Measurements from ENCODE around the gene WWOX.
A peak's percentile ranks its signal among the peaks of the same experiment; 100 is the strongest.

Gene WWOX

DNA sequence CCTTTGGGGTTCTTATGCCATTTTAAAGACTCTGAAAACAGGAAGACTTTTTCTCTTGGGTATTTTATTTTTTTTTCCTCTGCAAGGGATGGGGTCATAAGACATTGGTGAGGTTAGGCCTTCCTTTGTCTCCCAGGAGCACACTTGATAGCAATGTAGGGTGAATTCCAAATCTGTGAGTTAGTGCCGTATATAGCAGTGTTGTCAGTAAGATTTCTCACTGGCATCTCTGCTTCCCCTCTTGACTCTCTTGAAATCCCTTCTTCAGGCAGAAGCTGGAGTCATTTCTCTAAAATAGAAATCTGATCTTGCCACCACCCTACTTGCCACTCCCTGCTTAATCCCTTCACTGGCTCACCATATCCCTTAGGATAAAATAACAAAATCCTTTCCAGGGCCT lies 529.7 kb downstream of the WWOX start:
- DNase-seq: peak; percentile 27

DNA sequence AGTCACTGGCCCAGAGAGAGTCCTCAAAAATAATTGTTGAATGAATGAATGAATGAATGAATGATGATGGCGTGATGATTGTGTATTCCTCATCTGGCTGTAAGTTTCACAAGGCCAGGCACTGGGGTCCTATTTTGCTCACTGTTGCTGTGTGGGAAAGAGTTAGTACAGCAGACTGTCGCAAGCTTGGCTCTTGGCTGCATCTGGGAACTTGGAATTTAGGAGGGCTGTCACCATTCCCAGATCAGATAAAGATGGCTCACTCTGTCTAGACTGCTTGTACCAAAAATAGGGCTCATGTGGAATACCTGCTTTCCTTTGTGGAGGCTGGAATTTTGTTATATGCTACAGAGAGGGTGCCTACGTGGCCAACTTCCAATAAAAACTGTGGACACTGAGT lies 530.6 kb downstream of the WWOX start:
- no peak for DNase-seq

DNA sequence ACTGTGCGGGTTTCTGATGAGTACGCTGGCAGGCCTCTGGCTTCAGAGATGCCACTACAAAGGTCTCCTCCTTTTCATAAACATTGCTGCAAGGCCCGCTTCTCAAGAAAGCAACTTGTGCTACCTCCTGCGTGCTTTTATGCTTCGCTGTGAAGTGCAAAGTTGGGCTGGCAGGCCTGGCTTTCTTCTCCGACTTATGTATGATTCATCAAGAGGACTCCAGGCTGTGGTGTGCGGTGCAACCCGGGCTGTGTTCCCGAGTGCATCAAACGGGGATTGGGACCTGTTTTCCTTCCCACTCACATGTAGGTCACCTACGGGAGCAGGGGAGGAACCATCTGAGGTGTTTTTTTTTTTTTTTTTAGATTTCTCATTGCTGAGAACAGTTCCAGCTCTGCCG lies 534.1 kb downstream of the WWOX start:
- DNase-seq: no peak

DNA sequence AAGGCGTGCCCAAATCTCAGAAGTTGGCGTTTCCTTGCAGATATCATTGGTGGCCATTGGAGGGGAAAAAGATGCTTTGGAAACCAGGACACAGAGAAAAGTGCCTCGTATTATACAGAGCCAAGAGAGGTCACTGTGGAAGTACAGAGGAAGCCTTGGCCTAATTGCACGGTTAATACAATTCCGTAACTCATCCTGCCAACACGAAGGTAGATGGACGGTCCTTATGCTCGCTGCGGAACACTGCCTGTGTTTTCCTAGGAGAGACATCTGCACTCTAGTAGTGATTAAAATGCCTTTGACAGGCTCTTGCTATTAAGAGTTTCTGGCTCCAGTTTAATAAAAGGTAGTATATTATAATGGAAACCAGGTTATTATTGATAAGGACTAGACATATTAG lies 536.4 kb downstream of the WWOX start:
- no peak for DNase-seq

DNA sequence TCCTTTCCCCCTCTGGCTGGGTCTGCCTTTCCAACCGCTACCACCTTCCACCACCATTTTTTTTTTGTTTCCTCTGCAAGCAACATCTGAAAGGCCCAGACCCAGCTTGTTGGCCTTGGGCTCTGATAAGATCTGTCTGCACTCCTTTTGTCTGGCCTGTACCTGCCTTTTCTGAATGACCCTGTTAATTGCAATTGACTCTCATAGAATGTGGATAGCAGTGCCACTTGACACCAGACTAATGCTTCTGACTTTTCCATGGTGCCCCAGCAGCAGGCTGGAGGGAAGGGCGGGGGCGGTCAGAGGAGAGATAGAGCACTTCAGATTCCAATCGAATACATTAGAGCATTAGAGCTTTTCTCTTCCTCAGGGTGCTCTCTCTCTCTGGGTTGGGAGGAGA lies 538.9 kb downstream of the WWOX start:
- no peak for DNase-seq

DNA sequence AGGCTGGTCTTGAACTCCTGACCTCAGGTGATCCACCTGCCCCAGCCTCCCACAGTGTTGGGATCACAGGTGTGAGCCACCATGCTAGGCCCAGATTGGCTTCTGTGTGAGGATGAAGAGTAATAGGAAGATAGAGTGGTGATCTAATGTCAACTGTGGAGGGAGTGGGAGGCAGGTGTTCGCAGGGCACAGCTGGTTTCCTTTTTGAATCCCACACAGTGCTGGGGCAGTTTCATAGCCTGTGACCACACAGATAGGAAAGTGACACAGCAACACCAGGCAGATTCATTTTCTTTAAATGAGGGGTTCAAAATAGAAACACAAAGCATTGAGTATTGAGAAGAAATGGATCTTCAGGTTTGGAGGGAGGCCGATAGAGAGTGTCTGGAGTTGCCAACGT lies 540.3 kb downstream of the WWOX start:
- DNase-seq: no peak

DNA sequence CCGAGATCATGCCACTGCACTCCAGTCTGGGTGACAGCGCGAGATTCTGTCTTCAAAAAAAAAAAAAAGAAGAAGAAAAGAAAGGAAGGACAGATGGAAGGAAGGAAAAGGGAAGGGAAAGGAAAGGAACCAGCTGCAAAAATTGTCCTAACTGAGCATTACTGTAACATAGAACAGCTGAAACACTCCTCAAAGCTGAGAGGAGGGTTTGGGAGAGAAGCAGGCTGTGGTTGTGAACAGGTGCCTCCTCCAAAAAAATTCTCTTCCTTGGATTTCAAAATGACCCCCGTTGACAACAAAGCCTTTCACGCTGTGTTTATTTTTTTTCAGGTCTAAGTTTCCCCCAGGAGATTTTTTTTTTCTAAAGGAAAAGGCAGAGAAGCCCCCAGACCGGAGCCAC lies 541.4 kb downstream of the WWOX start:
- DNase-seq: no peak

DNA sequence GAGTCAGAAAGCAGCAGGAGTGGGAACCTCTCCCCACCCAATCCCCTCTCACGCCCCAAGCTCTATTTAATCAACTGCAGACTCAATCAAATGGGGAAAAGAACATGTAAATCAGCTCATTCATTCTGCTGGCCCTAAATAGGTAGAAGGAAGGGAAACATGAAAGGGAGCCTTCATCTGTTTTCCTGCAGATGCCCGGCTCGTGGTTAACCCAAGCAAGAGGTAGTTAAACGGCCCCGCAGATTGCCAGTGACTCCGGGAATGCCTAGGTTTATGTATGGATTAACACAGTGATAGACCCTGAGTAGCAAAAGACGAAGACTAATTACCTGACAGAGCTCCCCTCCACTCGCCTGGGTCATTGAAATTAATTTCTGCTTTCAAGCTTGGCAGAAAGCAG lies 542.0 kb downstream of the WWOX start:
- DNase-seq: no peak

DNA sequence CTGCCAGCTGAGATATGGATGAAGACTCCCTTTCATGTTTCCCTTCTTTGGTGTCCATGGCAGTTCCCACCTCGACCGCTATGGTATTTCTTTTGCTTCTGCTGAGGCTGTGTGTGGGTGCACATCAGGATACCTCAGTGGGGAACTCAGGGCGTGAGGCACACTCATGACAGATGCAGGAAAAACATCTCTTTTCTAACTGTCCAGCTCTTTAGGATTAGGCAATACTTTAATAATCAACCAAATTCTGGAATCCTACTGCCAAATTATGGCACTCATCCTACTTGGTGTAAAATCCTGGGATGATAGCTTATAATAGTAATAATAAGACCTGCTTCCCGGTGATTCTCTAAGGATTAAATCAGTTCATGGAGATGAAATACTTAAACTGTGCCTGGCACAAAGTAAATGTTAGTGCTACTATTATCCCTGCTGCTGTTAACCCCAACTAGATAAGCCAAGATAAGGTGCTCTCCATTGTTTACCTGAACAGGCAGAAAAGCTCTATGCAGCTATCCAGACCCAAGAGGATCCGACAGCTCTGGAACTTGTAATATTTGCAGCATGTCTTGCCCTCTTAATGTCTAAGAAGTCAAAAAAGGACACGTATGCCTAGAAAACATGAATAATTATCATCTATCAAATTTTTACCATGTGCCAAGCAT lies 543.3 kb downstream of the WWOX start:
- DNase-seq: no peak

DNA sequence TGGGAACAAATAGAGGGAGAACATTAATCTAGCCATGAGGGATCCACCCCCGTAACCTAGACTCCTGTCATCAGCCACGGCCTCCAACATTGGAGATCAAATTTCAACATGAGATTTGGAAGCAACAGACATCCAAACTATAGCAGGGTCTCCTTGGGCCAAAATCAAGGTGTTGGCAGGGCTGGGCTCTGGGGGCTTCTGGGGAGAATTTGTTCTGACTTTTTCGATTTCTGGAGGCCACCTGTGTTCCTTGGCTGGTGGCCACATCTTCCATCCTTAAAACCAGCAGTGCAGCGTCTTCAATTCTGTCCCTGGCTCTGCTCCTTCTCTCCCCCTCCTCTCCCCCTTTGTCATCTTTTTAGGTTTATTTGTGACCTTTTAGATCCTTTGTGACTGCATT lies 546.2 kb downstream of the WWOX start:
- DNase-seq: no peak

DNA sequence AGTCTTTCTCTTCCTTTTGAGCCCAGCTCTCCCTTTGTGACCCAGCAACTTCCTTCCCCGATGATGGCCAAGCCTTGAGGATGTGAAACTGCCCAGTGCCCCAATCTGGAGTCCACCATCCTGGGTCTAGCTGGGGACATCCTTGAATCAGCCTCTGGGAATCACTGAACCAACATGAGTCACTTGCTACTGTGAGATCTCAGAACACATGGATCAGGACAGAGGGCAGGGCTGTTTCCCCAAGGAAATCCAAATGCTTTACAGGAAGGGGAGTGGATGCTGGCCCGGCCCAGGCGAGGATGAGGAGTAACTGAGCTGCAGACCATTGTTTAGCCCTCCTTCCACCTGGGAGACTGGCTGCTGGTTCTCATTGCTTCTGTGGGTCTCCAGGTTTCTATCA lies 547.6 kb downstream of the WWOX start:
- no peak for DNase-seq

DNA sequence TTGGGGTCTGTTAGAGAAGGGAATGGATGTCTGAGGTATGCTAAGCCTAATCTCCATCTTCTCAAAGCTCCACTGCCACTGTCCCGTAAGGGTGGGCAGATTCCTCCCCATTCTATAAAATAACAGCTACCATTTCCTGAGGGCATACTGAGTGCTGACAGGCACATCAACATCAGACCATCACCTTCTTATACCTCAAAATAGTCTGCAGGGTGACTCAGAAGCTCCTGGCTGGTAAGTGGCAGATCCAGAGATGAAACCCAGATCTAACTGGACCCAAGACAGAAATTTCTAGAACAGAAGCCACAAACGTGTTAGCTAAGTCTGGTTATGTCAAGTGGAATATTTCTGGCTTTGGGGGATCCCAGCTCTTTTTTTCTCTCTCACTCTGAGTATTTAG lies 548.0 kb downstream of the WWOX start:
- DNase-seq: no peak

DNA sequence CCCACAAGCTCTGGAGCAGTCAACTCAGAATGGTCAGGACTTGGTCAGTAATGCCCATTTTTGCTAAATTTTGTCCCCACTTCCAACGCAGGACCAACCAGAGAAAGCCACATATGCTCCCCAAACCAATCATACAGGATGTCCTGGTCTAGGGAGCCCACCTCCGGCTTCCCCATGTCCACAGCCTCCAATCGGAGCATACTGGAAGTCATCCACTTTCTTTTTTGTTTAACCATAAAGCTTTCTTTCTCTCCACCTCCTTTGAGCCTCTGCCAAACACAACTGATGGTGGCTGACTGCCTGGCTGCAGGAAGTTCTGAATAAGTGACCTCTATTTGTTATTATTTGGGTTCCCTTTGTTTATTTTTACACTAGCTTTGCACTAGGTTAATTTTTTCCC lies 549.1 kb downstream of the WWOX start:
- DNase-seq: no peak

DNA sequence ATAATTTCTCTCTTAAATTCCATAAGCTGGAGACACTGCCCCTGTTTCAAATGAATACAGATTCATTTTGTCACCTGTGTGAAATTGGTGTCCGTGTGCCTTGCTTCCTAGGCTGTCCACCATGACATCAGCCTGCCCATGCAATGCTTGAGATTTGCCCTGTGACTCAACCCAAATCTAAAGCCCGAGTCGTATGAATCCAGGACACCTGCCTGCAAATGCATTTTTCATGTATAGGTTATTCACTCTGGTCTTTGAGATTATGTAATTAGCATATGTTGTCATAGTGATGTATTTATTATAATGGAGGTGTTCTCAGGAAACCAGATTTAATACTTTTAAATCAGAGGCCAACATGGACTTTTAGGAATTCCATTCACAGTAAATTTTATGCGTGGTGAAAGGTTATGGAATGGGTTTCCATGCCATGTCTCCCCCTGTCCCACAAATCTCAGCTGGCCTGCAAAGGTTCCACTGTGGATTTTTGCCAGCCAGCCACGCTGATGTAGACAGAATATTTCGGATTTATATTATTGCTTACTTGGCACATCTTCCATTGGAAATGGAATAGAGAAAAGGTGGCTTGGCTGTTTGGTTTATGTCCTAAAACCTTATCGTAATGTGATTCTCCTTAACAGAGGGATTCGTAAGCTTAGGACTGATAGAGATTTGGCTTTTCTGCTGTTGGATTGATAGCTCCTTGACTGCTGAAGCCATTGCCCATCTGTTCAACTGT lies 551.1 kb downstream of the WWOX start:
- no peak for DNase-seq

DNA sequence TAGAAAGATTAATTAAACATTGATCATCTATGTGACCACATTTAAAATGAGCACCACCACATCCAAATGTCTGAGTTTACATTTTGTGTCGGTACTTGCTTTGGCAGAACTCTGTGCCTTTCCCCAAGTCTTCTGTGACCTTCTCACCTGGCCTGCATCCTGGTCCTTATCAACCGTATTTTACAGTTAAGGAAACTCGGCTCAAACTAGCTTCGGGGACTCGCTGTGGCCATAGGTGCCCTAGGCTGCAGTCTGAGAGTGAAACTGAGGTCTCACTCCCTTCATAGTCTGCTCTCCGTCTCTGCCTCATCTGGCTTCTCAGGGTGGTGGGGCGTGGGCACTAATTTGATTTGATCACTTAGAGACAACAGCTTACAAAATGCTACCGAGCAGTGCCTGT lies 555.5 kb downstream of the WWOX start:
- no peak for DNase-seq

DNA sequence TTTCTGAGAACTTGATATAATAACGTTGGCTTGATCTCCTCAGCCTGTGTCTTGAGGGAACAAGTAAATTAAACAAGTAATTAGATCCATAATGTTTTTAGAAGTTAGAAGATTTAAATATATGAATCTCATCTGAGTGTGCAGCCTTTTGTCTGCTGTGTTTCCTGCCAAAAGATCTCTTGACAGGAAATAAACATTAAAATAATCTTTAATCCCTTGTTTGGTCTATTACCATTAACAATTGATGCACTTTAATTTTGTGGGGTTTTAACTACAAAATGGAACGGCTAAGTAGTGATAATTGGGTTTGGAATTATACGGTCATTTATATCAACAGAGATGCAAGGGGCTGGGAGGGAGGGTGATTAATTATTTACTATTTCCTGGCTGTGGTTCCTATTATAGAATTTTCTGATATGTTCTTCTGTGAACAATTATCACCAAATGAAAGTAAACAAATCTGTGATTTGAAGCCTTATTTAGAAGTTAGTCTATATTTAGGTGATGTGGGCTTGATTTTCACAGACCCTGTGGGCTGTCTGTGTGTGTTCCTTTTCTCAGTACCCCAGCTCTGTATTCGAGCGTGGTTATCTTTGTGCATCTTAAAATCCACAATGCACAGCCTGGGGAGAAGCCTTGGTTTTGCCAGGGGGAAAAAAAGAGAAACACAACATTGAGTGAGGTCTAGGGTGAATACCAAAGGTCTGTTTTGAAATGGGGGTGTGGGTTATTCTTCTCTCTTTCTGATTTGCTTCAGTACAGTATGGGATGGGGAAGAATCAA lies 556.1 kb downstream of the WWOX start:
- DNase-seq: no peak

DNA sequence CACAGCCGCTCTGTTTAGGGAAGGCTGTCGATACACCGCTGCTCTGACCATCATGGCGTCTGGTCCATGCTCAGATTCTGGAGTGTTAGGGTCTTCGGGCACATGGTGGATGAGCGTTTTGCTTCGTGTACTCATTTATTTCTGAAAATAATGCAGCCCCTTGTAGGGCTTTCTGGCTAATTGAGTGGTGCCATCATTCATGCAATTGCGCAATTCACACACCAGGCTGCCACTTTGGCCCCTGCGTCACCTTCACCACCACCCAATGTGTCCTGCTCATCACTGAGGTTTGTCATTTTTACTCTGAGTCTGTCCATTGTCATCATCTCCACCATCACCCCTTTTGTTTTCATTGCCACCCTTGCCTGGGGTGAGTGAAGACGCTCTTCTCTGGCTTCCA lies 557.4 kb downstream of the WWOX start:
- DNase-seq: no peak

DNA sequence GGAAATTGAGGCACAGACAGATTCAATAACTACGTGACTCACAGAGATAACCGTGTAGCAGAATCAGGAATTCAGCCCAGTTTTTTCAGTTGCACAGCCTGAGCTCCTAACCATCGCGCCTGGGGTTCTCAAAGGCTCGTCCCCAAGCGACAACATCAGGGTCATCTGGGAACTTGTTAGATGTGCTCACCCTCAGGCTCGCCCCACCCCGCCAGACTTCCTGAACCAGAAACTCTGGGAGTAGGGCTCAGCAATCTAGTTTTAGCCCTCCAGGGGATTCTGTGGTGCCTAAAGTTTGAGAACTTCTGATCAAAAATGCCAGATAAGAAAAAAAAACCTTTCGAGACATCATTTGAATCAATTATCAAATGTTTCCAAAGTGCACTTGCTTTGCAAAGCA lies 559.8 kb downstream of the WWOX start:
- no peak for DNase-seq

DNA sequence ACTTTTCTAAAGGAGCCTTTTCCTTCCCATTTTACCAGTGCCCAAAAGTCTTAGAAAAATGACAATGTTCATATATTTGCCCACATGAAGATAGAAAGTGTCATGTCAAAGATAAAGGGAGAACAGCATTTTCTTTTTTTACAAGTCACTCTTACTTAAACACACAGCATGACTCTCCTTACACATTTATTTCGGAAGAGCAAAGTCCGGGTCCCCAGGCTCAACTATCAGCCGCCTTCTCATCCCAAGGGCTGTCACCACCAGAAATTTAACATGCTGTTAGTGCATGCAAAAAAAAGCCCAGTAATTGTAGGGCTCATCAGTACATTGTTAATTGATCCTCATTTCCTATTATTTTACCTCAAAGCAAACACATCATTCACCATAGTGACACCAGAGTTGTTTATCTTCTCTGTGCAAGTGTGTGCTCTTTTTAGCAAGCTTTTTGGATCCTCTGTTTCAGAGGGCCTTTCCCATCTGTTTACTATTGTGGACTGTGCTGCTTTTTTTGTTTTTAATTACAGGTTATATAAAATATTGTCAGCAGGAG lies 560.3 kb downstream of the WWOX start:
- DNase-seq: no peak

DNA sequence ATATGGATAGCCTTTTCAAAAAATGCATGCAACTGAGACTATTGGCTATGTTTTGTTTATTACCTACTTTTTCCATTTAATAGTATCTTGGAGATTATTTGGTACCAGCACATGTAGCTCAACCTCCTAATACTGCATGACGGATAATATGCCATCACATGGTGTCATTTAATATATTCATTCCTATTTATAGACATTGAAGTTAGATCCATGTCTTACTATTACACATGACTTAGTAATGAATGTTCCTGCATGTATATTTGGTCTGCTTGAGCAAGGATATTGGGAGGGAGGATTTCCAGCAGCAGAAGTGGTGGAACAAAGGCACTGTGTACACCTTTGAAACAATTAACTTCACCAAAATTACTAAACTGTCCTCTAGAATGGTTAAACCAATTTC lies 561.3 kb downstream of the WWOX start:
- DNase-seq: no peak

DNA sequence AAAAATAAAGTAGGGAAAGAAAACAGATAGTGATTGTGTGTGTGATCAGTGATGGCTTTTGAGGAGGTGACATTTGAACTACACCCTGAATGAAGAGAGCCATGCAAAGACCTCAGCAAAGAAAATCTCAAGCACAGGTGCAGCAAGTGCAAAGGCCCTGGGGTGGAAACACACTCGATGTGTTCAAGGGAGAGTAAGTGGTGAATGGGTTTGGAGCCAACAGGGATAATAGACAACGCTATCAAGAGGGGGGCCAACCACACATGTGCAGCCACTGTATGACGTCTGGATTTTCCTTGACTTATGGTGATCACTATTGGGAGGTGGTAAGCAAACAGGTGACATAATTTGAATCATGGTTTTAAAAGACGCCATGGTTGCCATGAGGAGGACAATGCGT lies 564.2 kb downstream of the WWOX start:
- no peak for DNase-seq

DNA sequence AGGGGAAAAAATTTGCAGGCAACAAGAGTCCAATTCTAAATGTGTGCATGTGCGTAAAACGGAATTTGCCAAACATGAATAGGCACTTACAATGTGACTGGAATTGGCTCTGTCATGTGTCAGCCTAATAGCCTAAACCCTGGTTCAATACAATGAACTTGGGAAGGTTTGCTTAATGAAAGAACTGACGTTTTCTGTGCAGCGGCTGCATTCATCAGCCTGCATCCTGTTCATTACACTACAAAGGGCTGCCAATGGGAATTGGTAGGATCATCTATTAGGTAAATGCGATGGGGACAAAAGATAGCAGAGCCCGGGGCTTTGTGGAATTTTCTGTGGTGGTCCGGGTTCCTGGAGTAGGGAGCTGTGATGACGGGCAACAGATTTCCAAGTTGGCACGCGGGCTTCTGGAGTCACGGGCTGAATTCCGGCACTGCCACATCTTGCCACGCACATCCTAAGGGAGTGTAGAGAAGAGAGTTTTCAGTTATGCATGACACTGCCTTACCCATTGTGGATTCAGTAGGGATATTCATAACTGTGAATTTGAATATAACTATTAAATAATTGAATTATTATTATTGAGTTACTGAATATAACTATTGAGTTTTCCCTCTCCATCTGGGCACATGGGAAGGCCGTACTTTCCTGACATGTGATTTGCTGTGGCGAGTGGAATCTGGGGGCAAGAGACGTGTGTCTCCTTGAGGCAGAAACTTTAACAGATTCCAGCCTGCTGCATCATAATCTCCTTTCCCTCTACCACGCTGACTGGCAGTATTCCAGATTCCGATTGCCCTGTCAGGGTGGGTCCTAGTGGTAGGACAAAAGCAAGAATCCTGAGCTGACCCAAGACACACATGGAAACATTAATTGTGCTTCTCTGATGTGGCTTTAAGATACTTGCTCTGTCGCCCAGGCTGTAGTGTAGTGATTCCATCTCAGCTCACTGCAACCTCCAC lies 565.6 kb downstream of the WWOX start:
- peak; percentile 75 for DNase-seq
